Measurements from ENCODE around the gene ADAMTS2. TPM values are rescaled to one million over a fixed set of nuclear protein-coding genes. Genes with fewer than 3 reads are reported as not detected.

Gene ADAMTS2
- total RNA-seq, 1 experiment from 2014 or later = 3.9 TPM

DNA sequence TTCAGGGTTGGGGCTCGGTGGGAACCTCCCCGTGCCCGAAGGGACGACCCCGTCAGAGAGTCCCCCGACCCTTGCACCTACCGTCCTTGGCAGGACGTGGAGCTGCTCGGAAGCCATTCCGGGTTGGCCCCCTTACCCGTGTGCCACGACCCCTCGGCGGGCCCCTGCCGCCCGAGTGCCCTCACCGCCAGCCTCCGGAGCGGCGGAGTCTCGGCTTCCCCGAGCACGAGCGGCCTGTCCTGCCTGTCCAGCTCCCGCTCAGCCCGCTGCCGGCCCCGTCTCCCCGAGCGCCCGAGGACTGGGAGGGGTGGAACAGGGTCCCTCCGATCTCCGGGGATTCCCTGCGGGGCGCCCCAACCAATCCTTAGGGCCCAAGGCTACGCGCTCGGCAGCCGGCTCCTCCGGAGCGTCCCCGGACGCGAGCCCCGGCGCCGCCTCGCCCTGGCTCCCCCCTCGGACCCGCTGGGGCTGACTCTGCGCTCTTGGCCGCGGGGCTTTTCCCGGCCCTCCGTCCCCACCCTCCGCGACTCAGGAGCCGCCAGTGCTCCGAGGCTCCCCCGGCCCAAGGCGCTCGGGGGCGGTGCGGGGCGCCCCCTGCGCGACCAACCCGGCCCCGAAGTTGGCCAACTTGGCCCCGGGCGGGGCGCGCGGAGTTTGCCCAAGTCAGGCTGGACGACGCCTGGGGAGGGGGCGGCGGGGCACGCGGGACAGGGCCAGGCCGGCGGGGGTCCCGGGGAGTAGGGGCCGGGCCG lies 654 bp downstream of the ADAMTS2 start:
- Histone ChIP-seq H3K9ac (ENCODE audit: low read length) (no peak overlapping the region), H3K4me3 (replicated peaks in 1 of 2; ENCODE audit: low read depth in 1 of 2, low read length in 2 of 2) (peak overlapping the region in 1 of 2 experiments; percentile 26; a peak in 1 of 4 replicates), H3K9me3 (ENCODE audit: control insufficient read depth in 1 of 2, insufficient read depth in 1 of 2, low read depth in 1 of 2, low read length in 2 of 2) (no peaks in the 10 kb centered on the region), H3K27me3 (ENCODE audit: insufficient read depth, low read length) (no peaks in the 10 kb centered on the region; the same call in 1 of the 2 replicates), H3K36me3 (ENCODE audit: control insufficient read depth in 1 of 2, insufficient read depth in 2 of 2, low read length in 2 of 2) (no peaks in the 10 kb centered on the region), H3K4me1 (ENCODE audit: control insufficient read depth in 1 of 2, insufficient read depth in 2 of 2, low read length in 2 of 2) (peaks cover 0 to 3% of the 10 kb centered on the region in 2 experiments; a peak in 1 of 4 replicates), H3K79me2 (ENCODE audit: insufficient read depth, low read length) (no peaks in the 10 kb centered on the region), H3K27ac (ENCODE audit: low read depth, low read length) (no peak overlapping the region), H3K9me2 (ENCODE audit: insufficient read depth) (no peaks in the 10 kb centered on the region), H3K4me2 (ENCODE audit: low read length) (peak overlapping the region; percentile 42), H4K20me1 (ENCODE audit: insufficient read depth) (no peaks in the 10 kb centered on the region), H2AFZ (ENCODE audit: low read depth, low read length, poor library complexity, severe bottlenecking) (no peak overlapping the region)
- intact Hi-C loops (cut with micrococcal nuclease) = no loop called here
- ATAC-seq = no peak
- TF ChIP-seq ELF1 (IDR thresholded peaks at IDR 0.05; ENCODE audit: borderline replicate concordance, low read depth) (no peak), YY1 (IDR thresholded peaks at IDR 0.05; ENCODE audit: extremely low read depth, insufficient replicate concordance, low read depth, low read length) (no peak), CBX3 (IDR thresholded peaks at IDR 0.05; ENCODE audit: low read depth) (no peak), FOSL1 (IDR thresholded peaks at IDR 0.05; ENCODE audit: low read depth) (no peak), TCF7L2 (IDR thresholded peaks at IDR 0.05; ENCODE audit: borderline replicate concordance, extremely low read depth, insufficient read depth, insufficient read length) (no peak), SIN3A (IDR thresholded peaks at IDR 0.05; ENCODE audit: low read depth) (no peak), SP1 (IDR thresholded peaks at IDR 0.05; ENCODE audit: low read depth) (no peak), EZH2 (IDR thresholded peaks at IDR 0.05) (no peak), ZFX (IDR thresholded peaks at IDR 0.05) (no peak), POLR2AphosphoS5 (IDR thresholded peaks at IDR 0.05; ENCODE audit: low read depth, low read length) (no peak), CEBPB (IDR thresholded peaks at IDR 0.05; ENCODE audit: low read depth) (no peak), CTCF (IDR thresholded peaks at IDR 0.05 in 2 of 3, conservative IDR thresholded peaks at IDR 0.05 in 1 of 3; ENCODE audit: borderline replicate concordance in 1 of 3, insufficient read depth in 1 of 3, low read depth in 2 of 3, low read length in 2 of 3) (no peak), SRF (IDR thresholded peaks at IDR 0.05; ENCODE audit: low read depth) (no peak), REST (IDR thresholded peaks at IDR 0.05; ENCODE audit: low read depth) (no peak), RAD21 (IDR thresholded peaks at IDR 0.05; ENCODE audit: low read depth) (no peak), ZNF274 (IDR thresholded peaks at IDR 0.05; ENCODE audit: low read depth, low read length) (no peak), EGR1 (IDR thresholded peaks at IDR 0.05; ENCODE audit: low read depth) (no peak)
- TF ChIP-seq, protein P1, sequence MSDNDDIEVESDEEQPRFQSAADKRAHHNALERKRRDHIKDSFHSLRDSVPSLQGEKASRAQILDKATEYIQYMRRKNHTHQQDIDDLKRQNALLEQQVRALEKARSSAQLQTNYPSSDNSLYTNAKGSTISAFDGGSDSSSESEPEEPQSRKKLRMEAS (IDR thresholded peaks at IDR 0.05) = no peak
- TF ChIP-seq, protein P2, sequence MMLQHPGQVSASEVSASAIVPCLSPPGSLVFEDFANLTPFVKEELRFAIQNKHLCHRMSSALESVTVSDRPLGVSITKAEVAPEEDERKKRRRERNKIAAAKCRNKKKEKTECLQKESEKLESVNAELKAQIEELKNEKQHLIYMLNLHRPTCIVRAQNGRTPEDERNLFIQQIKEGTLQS (IDR thresholded peaks at IDR 0.05) = no peak
- no TSS peak for BruUV-seq (replicated peaks)
- POLR2A ChIA-PET = no interaction called here
- no peak for DNase-seq (ENCODE audit: low read depth, low spot score)
- RAD21 ChIA-PET (ENCODE audit: low non-redundant PET in 1 of 2, low total read pairs in 2 of 2, uncharacterized antibody in 2 of 2, unreplicated experiment in 2 of 2) = no interaction called here
- CTCF ChIA-PET = no interaction called here

Data from HCT116 (cell line).